Measurements from ENCODE around the gene RFTN1.

Gene RFTN1

GRCh38 chr3:16550305-16550675 is 36.8 kb upstream of the RFTN1 start:
- DNase-seq (ENCODE audit: insufficient read length, low spot score) (no peak), FAIRE-seq (no peak)
- no peak for TF ChIP-seq CTCF (IDR thresholded peaks at IDR 0.05; ENCODE audit: insufficient read depth, missing control alignments)

GRCh38 chr3:16548721-16549120 is 35.2 kb upstream of the RFTN1 start:
- FAIRE-seq: no peak
- no peak for DNase-seq (ENCODE audit: insufficient read length, low spot score)
- TF ChIP-seq CTCF (IDR thresholded peaks at IDR 0.05; ENCODE audit: insufficient read depth, missing control alignments): no peak

- no peak for FAIRE-seq
These were observed 34.3 kb upstream of the RFTN1 start for GRCh38 chr3:16547561-16548357.

GRCh38 chr3:16546186-16547010 is 32.9 kb upstream of the RFTN1 start:
- FAIRE-seq: no peak
- TF ChIP-seq CTCF (IDR thresholded peaks at IDR 0.05; ENCODE audit: insufficient read depth, missing control alignments): no peak
- no peak for DNase-seq (ENCODE audit: insufficient read length, low spot score)

More at GRCh38 chr3:16547561-16548357, 34.3 kb upstream of the RFTN1 start:
- no peak for TF ChIP-seq CTCF (IDR thresholded peaks at IDR 0.05; ENCODE audit: insufficient read depth, missing control alignments)
- DNase-seq (ENCODE audit: insufficient read length, low spot score): no peak

- FAIRE-seq: no peak
- DNase-seq (ENCODE audit: insufficient read length, low spot score): no peak
- no peak for TF ChIP-seq CTCF (IDR thresholded peaks at IDR 0.05; ENCODE audit: insufficient read depth, missing control alignments)
These were observed 32.1 kb upstream of the RFTN1 start for GRCh38 chr3:16545413-16546185.

- FAIRE-seq: no peak
- no peak for DNase-seq (ENCODE audit: insufficient read length, low spot score)
- TF ChIP-seq CTCF (IDR thresholded peaks at IDR 0.05; ENCODE audit: insufficient read depth, missing control alignments): no peak
These were observed 29.9 kb upstream of the RFTN1 start for GRCh38 chr3:16543242-16543864.
